Inferior parietal cortex (tissue), 1 donor: ENCODE results near the gene DCAF4.

Source experiments
- DNase-seq: peaks from one replicate; pipeline ENCODE4 v3.0.0-alpha.2; 2016; ENCODE audit errors: extremely low spot score

DCAF4 gene

GRCh38 chr14:72926292-72927028, at the start of gene DCAF4:
Gene DCAF4 (plus strand): TSS chr14:72926464. CDS start chr14:72937979, 11,515 bp downstream.
- peak; percentile 95 for DNase-seq

- DNase-seq = no peak
Observed at GRCh38 chr14:72876710-72877063, 49.6 kb upstream of the DCAF4 start.

- no peak for DNase-seq
Observed at GRCh38 chr14:72878746-72879145, 47.5 kb upstream of the DCAF4 start.

- DNase-seq = no peak
Observed at GRCh38 chr14:72879431-72879830, 46.8 kb upstream of the DCAF4 start.

- no peak for DNase-seq
Observed at GRCh38 chr14:72880164-72880563, 46.1 kb upstream of the DCAF4 start.

- no peak for DNase-seq
Observed at GRCh38 chr14:72880820-72881219, 45.4 kb upstream of the DCAF4 start.

- DNase-seq = no peak
Observed at GRCh38 chr14:72881543-72881942, 44.7 kb upstream of the DCAF4 start.

- DNase-seq = no peak
Observed at GRCh38 chr14:72882047-72882446, 44.2 kb upstream of the DCAF4 start.

- no peak for DNase-seq
Observed at GRCh38 chr14:72882463-72882862, 43.8 kb upstream of the DCAF4 start.

- no peak for DNase-seq
Observed at GRCh38 chr14:72883109-72883508, 43.2 kb upstream of the DCAF4 start.

GRCh38 chr14:72883961-72884360, 42.3 kb upstream of the DCAF4 start:
- DNase-seq = no peak

GRCh38 chr14:72884386-72884785, 41.9 kb upstream of the DCAF4 start:
- no peak for DNase-seq

GRCh38 chr14:72887514-72887913, 38.8 kb upstream of the DCAF4 start:
- DNase-seq = no peak

GRCh38 chr14:72888192-72888591, 38.1 kb upstream of the DCAF4 start:
- DNase-seq = no peak

GRCh38 chr14:72888636-72889201, 37.5 kb upstream of the DCAF4 start:
- DNase-seq = no peak

- DNase-seq = no peak
Observed at GRCh38 chr14:72889366-72889765, 36.9 kb upstream of the DCAF4 start.

- no peak for DNase-seq
Observed at GRCh38 chr14:72891666-72892102, 34.6 kb upstream of the DCAF4 start.

- peak; percentile 36 for DNase-seq
Observed at GRCh38 chr14:72892103-72892878, 34.0 kb upstream of the DCAF4 start.

GRCh38 chr14:72892879-72893635, 33.2 kb upstream of the DCAF4 start:
- DNase-seq = peak; percentile 21

- peak; percentile 95 for DNase-seq
Observed at GRCh38 chr14:72893636-72894322, 32.5 kb upstream of the DCAF4 start, which contains the start of gene DPF3. Gene DPF3 (minus strand): TSS chr14:72894101. CDS start chr14:72894088, 13 bp downstream.

GRCh38 chr14:72894323-72894622, 32.0 kb upstream of the DCAF4 start:
- DNase-seq = no peak
